Activated B cell treated with CpG ODN at 0.5 μM for 24 hours (primary cell): ENCODE data around the gene BPGM. TPM values are rescaled to one million over a fixed set of nuclear protein-coding genes. Genes with fewer than 3 reads are reported as not detected.

Experiments
- ATAC-seq: fragments of 200-7000 bp; cut with Tn5 transposase; one replicate; pipeline ENCODE4 v1.10.0; 2021; ENCODE audit warnings: low read depth, mild to moderate bottlenecking, moderate library complexity
- CTCF ChIA-PET: fragments of 350-600 bp; sonication (Branson Sonifier 250); formaldehyde crosslinking; loops from one replicate; lab custom pipeline; 2021; ENCODE audit warnings: antibody characterized with exemption; lab: Charles Lee
- POLR2A ChIA-PET: fragments of 350-600 bp; sonication (Branson Sonifier 250); formaldehyde crosslinking; loops from one replicate; lab custom pipeline; 2021; ENCODE audit warnings: antibody characterized with exemption; lab: Charles Lee
- DNase-seq: peaks from one replicate; pipeline ENCODE4 v3.0.0; 2022
- H3K27ac Mint-ChIP-seq: one replicate; pipeline ENCODE4 v1.8.0; 2020; ENCODE audit warnings: mixed read lengths
- H3K27me3 Mint-ChIP-seq: one replicate; pipeline ENCODE4 v1.8.0; 2021; ENCODE audit warnings: mixed read lengths
- H3K36me3 Mint-ChIP-seq: one replicate; pipeline ENCODE4 v1.8.0; 2021; ENCODE audit warnings: low read depth, mixed read lengths
- H3K4me1 Mint-ChIP-seq: one replicate; pipeline ENCODE4 v1.8.0; 2021; ENCODE audit warnings: mixed read lengths
- H3K4me3 Mint-ChIP-seq: one replicate; pipeline ENCODE4 v1.8.0; 2020; ENCODE audit warnings: mild to moderate bottlenecking, mixed read lengths
- H3K9me3 Mint-ChIP-seq: one replicate; pipeline ENCODE4 v1.8.0; 2020; ENCODE audit warnings: mixed read lengths
- CTCF ChIP-seq: fragments of 200-600 bp; IDR thresholded peaks from one replicate; pipeline ENCODE4 v1.8.0; 2022; ENCODE audit warnings: antibody characterized with exemption, mild to moderate bottlenecking
- intact Hi-C: fragments of 100-400 bp; cut with micrococcal nuclease; formaldehyde crosslinking; loops from one replicate; pipeline ENCODE4 v1.15.1; 2024
- total RNA-seq: library from RNA; stranded (reverse); gene quantifications from 2 replicates; pipeline ENCODE4 v1.2.3, GENCODE V29; 2022

BPGM gene
- total RNA-seq, 1 donor from 2014 or later = 10.1 TPM

GRCh38 chr7:134720091-134720935, 73.7 kb downstream of the BPGM start:
- ChIA-PET CTCF (no interaction called here), POLR2A (no interaction called here)
- Mint-ChIP-seq H3K4me1 (no peaks in the 10 kb centered on the region), H3K4me3 (no peak overlapping the region), H3K9me3 (no peaks in the 10 kb centered on the region), H3K36me3 (no peaks in the 10 kb centered on the region), H3K27ac (no peak overlapping the region), H3K27me3 (no peaks in the 10 kb centered on the region)
- DNase-seq = no peak
- no peak for TF ChIP-seq CTCF
- intact Hi-C loops = no loop called here
- ATAC-seq = no peak

GRCh38 chr7:134721171-134721570, 74.5 kb downstream of the BPGM start:
- H3K36me3 Mint-ChIP-seq = no peaks in the 10 kb centered on the region
- POLR2A ChIA-PET = no interaction called here

GRCh38 chr7:134722786-134723322, 76.2 kb downstream of the BPGM start:
- no peak overlapping the region for H3K27ac Mint-ChIP-seq
- H3K9me3 Mint-ChIP-seq = no peaks in the 10 kb centered on the region
- DNase-seq = no peak
- H3K4me3 Mint-ChIP-seq = no peak overlapping the region
- no peak for ATAC-seq
- H3K36me3 Mint-ChIP-seq = no peaks in the 10 kb centered on the region
- no peaks in the 10 kb centered on the region for H3K27me3 Mint-ChIP-seq
- no peak for TF ChIP-seq CTCF
- POLR2A ChIA-PET = no interaction called here
- CTCF ChIA-PET = interaction anchor here (0.6 to 2.3 kb wide), 2 partner anchors 90 to 177 kb away, joined by 3 to 6 read pairs; no protein-coding TSS in a partner anchor
- no peaks in the 10 kb centered on the region for H3K4me1 Mint-ChIP-seq
- intact Hi-C loops = no loop called here

More at GRCh38 chr7:134721171-134721570, 74.5 kb downstream of the BPGM start:
- H3K4me1 Mint-ChIP-seq = no peaks in the 10 kb centered on the region
- no peak for DNase-seq
- no peak overlapping the region for H3K27ac Mint-ChIP-seq
- ATAC-seq = no peak
- CTCF ChIA-PET = no interaction called here
- intact Hi-C loops = no loop called here
- no peak overlapping the region for H3K4me3 Mint-ChIP-seq
- no peak for TF ChIP-seq CTCF
- H3K27me3 Mint-ChIP-seq = no peaks in the 10 kb centered on the region
- no peaks in the 10 kb centered on the region for H3K9me3 Mint-ChIP-seq

GRCh38 chr7:134723892-134724291, 77.2 kb downstream of the BPGM start:
- Mint-ChIP-seq H3K4me1 (no peaks in the 10 kb centered on the region), H3K27ac (no peak overlapping the region), H3K9me3 (no peaks in the 10 kb centered on the region), H3K27me3 (no peaks in the 10 kb centered on the region), H3K4me3 (no peak overlapping the region), H3K36me3 (no peaks in the 10 kb centered on the region)
- no peak for TF ChIP-seq CTCF
- ChIA-PET CTCF (interaction anchor here (0.9 to 2.3 kb wide), 4 partner anchors 26 to 447 kb away, joined by 3 to 6 read pairs (median 4); partner anchors contain the start of gene CYREN), POLR2A (no interaction called here)
- intact Hi-C loops = loop anchor here (2.0 kb wide), 1 partner anchor 231 kb away; no protein-coding TSS in a partner anchor
- ATAC-seq = no peak
- DNase-seq = no peak

GRCh38 chr7:134724606-134725005, 78.0 kb downstream of the BPGM start:
- H3K36me3 Mint-ChIP-seq = no peaks in the 10 kb centered on the region
- H3K9me3 Mint-ChIP-seq = no peaks in the 10 kb centered on the region
- no peak for DNase-seq
- no peak for TF ChIP-seq CTCF
- H3K4me3 Mint-ChIP-seq = no peak overlapping the region
- ChIA-PET POLR2A (no interaction called here), CTCF (interaction anchor here (0.9 to 2.3 kb wide), 4 partner anchors 25 to 446 kb away, joined by 3 to 6 read pairs (median 4); partner anchors contain the start of gene CYREN)
- H3K27ac Mint-ChIP-seq = no peak overlapping the region
- intact Hi-C loops = loop anchor here (2.0 kb wide), 1 partner anchor 230 kb away; no protein-coding TSS in a partner anchor
- H3K27me3 Mint-ChIP-seq = no peaks in the 10 kb centered on the region
- H3K4me1 Mint-ChIP-seq = no peaks in the 10 kb centered on the region
- ATAC-seq = no peak
